Caco-2 (cell line): Measurements from ENCODE around the gene PDZD7. TPM values are rescaled to one million over a fixed set of nuclear protein-coding genes. Genes with fewer than 3 reads are reported as not detected.

ENCODE experiments used
- BruUV-seq: library from RNA; stranded (reverse); fragments of 400-500 nt; replicated peaks from 2 replicates; lab custom pipeline; 2021; lab: Mats Ljungman, UMichigan
- CTCF ChIA-PET: fragments of 300-600 bp; sonication (Branson Sonifier 250); formaldehyde crosslinking; loops from one replicate; lab custom pipeline; 2022; ENCODE audit warnings: antibody characterized with exemption; lab: Charles Lee
- POLR2A ChIA-PET: fragments of 300-600 bp; sonication (Branson Sonifier 250); formaldehyde crosslinking; loops from one replicate; lab custom pipeline; 2022; ENCODE audit warnings: antibody characterized with exemption; lab: Charles Lee
- DNase-seq, 2 experiments: peaks; one replicate each; pipeline versions ENCODE4 v3.0.0 to v3.0.0-alpha.2; 2020 to 2022
- H3K27me3 ChIP-seq: replicated peaks from 2 replicates; pipeline ENCODE4 v1.6.0; 2011; ENCODE audit warnings: low read length; ENCODE audit not compliant: control insufficient read depth, insufficient read depth
- H3K36me3 ChIP-seq: 2 replicates; pipeline ENCODE4 v1.5.1; 2011; ENCODE audit warnings: low read length; ENCODE audit not compliant: control insufficient read depth, insufficient read depth
- H3K4me1 ChIP-seq: fragments of 250-450 bp; sonication (Bioruptor Pico); 2 replicates; pipeline ENCODE4 v1.5.1; 2020; ENCODE audit warnings: mild to moderate bottlenecking
- H3K4me3 ChIP-seq: 2 replicates; pipeline ENCODE4 v1.5.1; 2011; ENCODE audit warnings: low read depth, mild to moderate bottlenecking, control low read depth, low read length
- H3K9me3 ChIP-seq: fragments of 250-450 bp; sonication (Bioruptor Pico); 2 replicates; pipeline ENCODE4 v1.5.1; 2020; ENCODE audit warnings: mild to moderate bottlenecking, moderate library complexity
- H3K27ac Mint-ChIP-seq: one replicate; pipeline ENCODE4 v1.8.0; 2022; ENCODE audit warnings: mixed read lengths; ENCODE audit not compliant: unreplicated experiment
- H3K27me3 Mint-ChIP-seq: one replicate; pipeline ENCODE4 v1.8.0; 2022; ENCODE audit warnings: mixed read lengths; ENCODE audit not compliant: insufficient read depth, unreplicated experiment
- H3K36me3 Mint-ChIP-seq: one replicate; pipeline ENCODE4 v1.8.0; 2022; ENCODE audit warnings: mild to moderate bottlenecking, mixed read lengths; ENCODE audit not compliant: insufficient read depth, unreplicated experiment
- H3K4me1 Mint-ChIP-seq: one replicate; pipeline ENCODE4 v1.8.0; 2022; ENCODE audit warnings: low read depth, mixed read lengths; ENCODE audit not compliant: unreplicated experiment
- H3K4me3 Mint-ChIP-seq: one replicate; pipeline ENCODE4 v1.8.0; 2022; ENCODE audit warnings: mild to moderate bottlenecking, moderate library complexity, mixed read lengths; ENCODE audit not compliant: unreplicated experiment
- H3K9me3 Mint-ChIP-seq: one replicate; pipeline ENCODE4 v1.8.0; 2022; ENCODE audit warnings: mixed read lengths; ENCODE audit not compliant: unreplicated experiment
- intact Hi-C: fragments of 100-400 bp; cut with micrococcal nuclease; formaldehyde crosslinking; loops from one replicate; pipeline ENCODE4 v1.10.0; 2022; ENCODE audit not compliant: unreplicated experiment
- total RNA-seq: library from RNA; stranded (reverse); gene quantifications from 2 replicates; pipeline ENCODE4 v1.2.3, GENCODE V29; 2022
- TF ChIP-seq, protein P1 (sequence below), 2 experiments: fragments of 200-600 bp in 1 of 2; IDR thresholded peaks; 1 replicate in 1 of 2; 2 replicates in 1 of 2; pipeline versions ENCODE4 v1.5.1 to v1.8.0; 2011 to 2022; ENCODE audit warnings: antibody characterized with exemption in 1 of 2, control low read depth in 1 of 2, inconsistent platforms in 1 of 2, low read depth in 1 of 2, low read length in 1 of 2, mild to moderate bottlenecking in 1 of 2, moderate library complexity in 1 of 2; ENCODE audit not compliant: insufficient read depth in 1 of 2, severe bottlenecking in 1 of 2, unreplicated experiment in 1 of 2

Gene PDZD7
- total RNA-seq, 1 experiment from 2014 or later: 1.5 TPM

DNA sequence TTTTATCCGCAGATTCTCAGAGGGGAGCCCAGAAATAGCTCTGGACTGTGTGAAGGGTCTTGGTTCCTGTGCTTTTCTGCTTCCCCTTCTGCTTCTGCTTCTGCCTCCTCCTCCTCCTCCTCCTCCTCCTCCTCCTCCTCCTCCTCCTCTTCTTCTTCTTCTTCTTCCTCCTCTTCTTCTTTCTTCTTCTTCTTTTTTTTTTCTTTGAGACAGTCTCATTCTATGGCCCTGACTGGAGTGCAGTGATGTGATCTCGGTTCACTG lies 11.6 kb downstream of the PDZD7 start:
- peaks cover 11% of the 10 kb centered on the region; the same call in 1 of the 2 replicates for H3K4me1 ChIP-seq
- no peaks in the 10 kb centered on the region for H3K36me3 Mint-ChIP-seq
- no peak overlapping the region for H3K4me3 ChIP-seq
- H3K9me3 Mint-ChIP-seq: no peaks in the 10 kb centered on the region
- TF ChIP-seq, protein P1, sequence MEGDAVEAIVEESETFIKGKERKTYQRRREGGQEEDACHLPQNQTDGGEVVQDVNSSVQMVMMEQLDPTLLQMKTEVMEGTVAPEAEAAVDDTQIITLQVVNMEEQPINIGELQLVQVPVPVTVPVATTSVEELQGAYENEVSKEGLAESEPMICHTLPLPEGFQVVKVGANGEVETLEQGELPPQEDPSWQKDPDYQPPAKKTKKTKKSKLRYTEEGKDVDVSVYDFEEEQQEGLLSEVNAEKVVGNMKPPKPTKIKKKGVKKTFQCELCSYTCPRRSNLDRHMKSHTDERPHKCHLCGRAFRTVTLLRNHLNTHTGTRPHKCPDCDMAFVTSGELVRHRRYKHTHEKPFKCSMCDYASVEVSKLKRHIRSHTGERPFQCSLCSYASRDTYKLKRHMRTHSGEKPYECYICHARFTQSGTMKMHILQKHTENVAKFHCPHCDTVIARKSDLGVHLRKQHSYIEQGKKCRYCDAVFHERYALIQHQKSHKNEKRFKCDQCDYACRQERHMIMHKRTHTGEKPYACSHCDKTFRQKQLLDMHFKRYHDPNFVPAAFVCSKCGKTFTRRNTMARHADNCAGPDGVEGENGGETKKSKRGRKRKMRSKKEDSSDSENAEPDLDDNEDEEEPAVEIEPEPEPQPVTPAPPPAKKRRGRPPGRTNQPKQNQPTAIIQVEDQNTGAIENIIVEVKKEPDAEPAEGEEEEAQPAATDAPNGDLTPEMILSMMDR (IDR thresholded peaks at IDR 0.05; ENCODE audit: insufficient read depth in 1 of 2, low read depth in 1 of 2, low read length in 1 of 2, severe bottlenecking in 1 of 2, unreplicated experiment in 1 of 2): no peak
- no TSS peak for BruUV-seq
- ChIA-PET POLR2A (no interaction called here), CTCF (interaction anchor here (0.7 to 2.7 kb wide), 10 partner anchors 10 to 123 kb away, joined by 3 to 22 read pairs (median 7); partner anchors contain the start of genes KAZALD1, LZTS2, PDZD7 and SFXN3)
- no peaks in the 10 kb centered on the region for H3K27me3 Mint-ChIP-seq
- H3K36me3 ChIP-seq: no peaks in the 10 kb centered on the region
- no peaks in the 10 kb centered on the region for H3K9me3 ChIP-seq
- no peak overlapping the region for H3K4me3 Mint-ChIP-seq
- no peak for DNase-seq
- no peak overlapping the region for H3K27ac Mint-ChIP-seq
- peaks cover 7% of the 10 kb centered on the region for H3K4me1 Mint-ChIP-seq
- intact Hi-C loops: loop anchor here (2.0 kb wide), 1 partner anchor 21 kb away; no protein-coding TSS in a partner anchor
- no peaks in the 10 kb centered on the region for H3K27me3 ChIP-seq

DNA sequence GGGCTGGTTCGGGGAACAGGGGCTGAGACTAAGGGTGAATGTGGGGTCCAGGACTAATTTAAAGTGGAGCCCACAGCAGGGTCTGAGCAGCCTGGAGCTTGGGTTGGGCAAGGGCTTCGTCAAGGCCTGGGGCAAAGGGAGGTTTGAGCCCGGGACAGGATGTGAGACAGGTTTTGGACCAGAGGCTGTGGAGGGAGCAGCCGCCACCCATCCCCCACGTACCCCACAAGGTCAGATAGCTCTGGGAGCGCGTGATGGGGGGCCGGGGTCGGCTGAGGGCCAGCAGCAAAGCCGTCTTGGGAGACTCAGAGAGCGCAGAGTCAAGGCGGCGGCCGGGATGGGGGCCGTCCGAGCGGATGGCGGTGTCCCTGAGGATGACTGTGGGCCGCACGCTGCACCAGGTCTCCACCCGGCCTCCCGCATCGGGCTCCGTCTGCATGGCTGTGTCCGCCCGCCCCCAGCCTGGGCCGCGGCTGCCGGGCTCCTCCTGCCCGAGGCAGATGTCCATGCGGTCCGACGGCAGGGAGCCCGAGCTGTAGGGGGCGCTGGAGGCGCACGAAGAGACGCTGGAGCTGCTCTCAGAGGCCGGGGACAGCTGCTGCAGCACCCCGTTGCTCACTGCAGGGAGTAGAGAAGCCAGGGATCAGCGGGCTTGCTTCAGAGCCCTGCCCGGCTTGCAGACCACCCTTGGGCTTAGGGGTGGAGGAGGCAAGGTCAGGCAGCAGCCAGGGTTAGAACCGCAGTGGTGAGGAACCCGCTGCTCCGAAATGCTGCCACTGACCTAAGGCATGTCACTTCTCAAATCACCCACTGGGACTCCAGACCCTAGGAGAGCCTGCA lies 12.1 kb downstream of the PDZD7 start:
- H3K27me3 Mint-ChIP-seq: no peaks in the 10 kb centered on the region
- H3K36me3 ChIP-seq: no peaks in the 10 kb centered on the region
- H3K4me1 Mint-ChIP-seq: peaks cover 12% of the 10 kb centered on the region
- H3K4me3 ChIP-seq: no peak overlapping the region
- H3K27me3 ChIP-seq: no peaks in the 10 kb centered on the region
- ChIA-PET POLR2A (no interaction called here), CTCF (interaction anchor here (0.6 to 2.7 kb wide), 12 partner anchors 10 to 123 kb away, joined by 3 to 22 read pairs (median 6); partner anchors contain the start of genes KAZALD1, LZTS2, PDZD7 and SFXN3)
- DNase-seq: peak; percentile 87 to 90
- TF ChIP-seq, protein P1 (IDR thresholded peaks at IDR 0.05; ENCODE audit: insufficient read depth in 1 of 2, low read depth in 1 of 2, low read length in 1 of 2, severe bottlenecking in 1 of 2, unreplicated experiment in 1 of 2): peak; percentile 60 to 85
- H3K4me3 Mint-ChIP-seq: no peak overlapping the region
- H3K9me3 ChIP-seq: no peaks in the 10 kb centered on the region
- peaks cover 11% of the 10 kb centered on the region; the same call in 1 of the 2 replicates for H3K4me1 ChIP-seq
- no peak overlapping the region for H3K27ac Mint-ChIP-seq
- intact Hi-C loops: loop anchor here (2.0 kb wide), 1 partner anchor 22 kb away; no protein-coding TSS in a partner anchor
- no peaks in the 10 kb centered on the region for H3K36me3 Mint-ChIP-seq
- no TSS peak for BruUV-seq
- H3K9me3 Mint-ChIP-seq: no peaks in the 10 kb centered on the region

DNA sequence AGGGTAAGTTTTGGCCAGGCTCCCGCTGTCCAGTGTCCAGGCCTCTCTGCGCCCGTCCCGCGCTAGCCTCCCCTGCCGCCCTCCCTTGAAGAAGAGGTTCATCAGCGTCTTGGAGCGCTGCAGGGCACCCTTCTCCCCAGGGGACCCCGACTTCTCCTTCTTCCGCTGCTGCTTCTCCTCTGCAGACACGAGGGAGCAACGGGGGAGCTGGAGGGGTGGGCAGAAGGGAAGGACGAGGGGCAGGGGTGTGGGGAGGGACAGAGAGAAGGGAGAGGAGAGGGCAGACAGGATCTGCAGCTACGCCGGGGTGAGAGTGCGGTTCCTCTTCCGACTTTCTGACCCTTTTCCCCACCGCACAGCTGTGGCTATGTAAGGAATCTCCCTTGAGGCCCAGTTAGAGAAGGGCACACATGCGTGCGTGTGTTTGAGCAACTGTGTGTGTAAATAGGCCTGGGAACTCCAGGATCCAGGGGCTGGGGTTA lies 12.8 kb downstream of the PDZD7 start:
- H3K9me3 ChIP-seq: no peaks in the 10 kb centered on the region
- intact Hi-C loops: loop anchor here (2.0 kb wide), 1 partner anchor 23 kb away; no protein-coding TSS in a partner anchor
- no peak overlapping the region for H3K4me3 ChIP-seq
- TF ChIP-seq, protein P1 (IDR thresholded peaks at IDR 0.05; ENCODE audit: insufficient read depth in 1 of 2, low read depth in 1 of 2, low read length in 1 of 2, severe bottlenecking in 1 of 2, unreplicated experiment in 1 of 2): no peak
- Mint-ChIP-seq H3K27me3 (no peaks in the 10 kb centered on the region), H3K36me3 (no peaks in the 10 kb centered on the region), H3K9me3 (no peaks in the 10 kb centered on the region), H3K4me3 (no peak overlapping the region), H3K4me1 (peaks cover 15% of the 10 kb centered on the region), H3K27ac (no peak overlapping the region)
- no TSS peak for BruUV-seq
- CTCF ChIA-PET: interaction anchor here (0.6 to 2.7 kb wide), 8 partner anchors 11 to 44 kb away, joined by 3 to 22 read pairs (median 6); partner anchors contain the start of genes KAZALD1, LZTS2, PDZD7 and SFXN3
- DNase-seq: no peak
- no peaks in the 10 kb centered on the region for H3K36me3 ChIP-seq
- peaks cover 11% of the 10 kb centered on the region; the same call in 1 of the 2 replicates for H3K4me1 ChIP-seq
- POLR2A ChIA-PET: no interaction called here
- no peaks in the 10 kb centered on the region for H3K27me3 ChIP-seq
